Ureter (tissue), 1 donor: ENCODE data around the gene ENOX1. TPM values are rescaled to one million over a fixed set of nuclear protein-coding genes. Genes with fewer than 3 reads are reported as not detected.
A peak's percentile ranks its signal among the peaks of the same experiment; 100 is the strongest.

Experiments
- DNase-seq: peaks from one replicate; pipeline ENCODE4 v3.0.0-alpha.2; 2020; ENCODE audit warnings: low spot score
- total RNA-seq: library from RNA; stranded (reverse); gene quantifications from one replicate; pipeline ENCODE4 v1.2.4, GENCODE V29; 2023
- donor health status: DM: yes; HTN: yes; CAD: no.

ENOX1 gene
- total RNA-seq, 1 donor from 2014 or later, result 7.1 TPM

GRCh38 chr13:43546251-43546650, 240.5 kb downstream of the ENOX1 start:
- DNase-seq, result no peak

GRCh38 chr13:43545317-43545874, 241.4 kb downstream of the ENOX1 start:
- no peak for DNase-seq

DNA sequence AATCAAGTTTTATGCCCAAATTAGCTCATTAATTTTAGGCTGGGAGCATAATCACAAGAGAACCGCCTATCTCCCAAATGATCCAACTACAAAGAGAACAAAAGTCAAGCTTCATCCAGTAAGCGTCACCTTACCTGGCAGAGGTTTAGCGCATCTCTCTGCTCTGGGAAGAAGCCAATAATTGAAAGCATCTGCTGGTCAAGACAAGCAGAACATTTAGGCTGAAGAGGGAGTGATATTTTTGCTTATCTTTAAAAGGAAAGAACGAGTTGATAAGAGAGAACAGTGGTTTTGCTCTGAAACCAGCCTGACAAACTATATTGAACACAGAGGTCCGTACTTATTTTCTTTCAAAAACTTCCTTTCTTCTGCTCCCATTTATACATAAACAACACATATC, 242.1 kb downstream of the ENOX1 start:
- DNase-seq, result no peak

GRCh38 chr13:43544011-43544410, 242.8 kb downstream of the ENOX1 start:
- DNase-seq, result no peak

DNA sequence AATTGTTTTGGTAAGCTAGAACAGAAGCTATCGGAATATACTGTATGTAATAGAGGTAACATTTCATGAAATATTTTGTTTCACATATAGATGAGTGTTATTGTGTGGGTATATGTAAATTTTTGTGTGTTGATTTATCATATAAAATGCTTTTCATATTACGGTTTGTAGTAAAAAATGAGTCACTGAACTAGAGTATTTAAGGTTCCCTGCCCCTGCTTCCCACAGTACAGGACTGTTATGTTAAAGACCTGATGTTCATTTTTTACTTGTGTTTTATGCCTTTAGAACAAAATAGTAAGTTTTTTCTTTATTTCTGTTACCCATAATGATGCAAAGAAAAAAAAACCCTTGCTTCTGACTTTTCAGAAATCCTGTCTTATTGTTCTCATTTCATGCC, 243.4 kb downstream of the ENOX1 start:
- DNase-seq, result no peak

DNA sequence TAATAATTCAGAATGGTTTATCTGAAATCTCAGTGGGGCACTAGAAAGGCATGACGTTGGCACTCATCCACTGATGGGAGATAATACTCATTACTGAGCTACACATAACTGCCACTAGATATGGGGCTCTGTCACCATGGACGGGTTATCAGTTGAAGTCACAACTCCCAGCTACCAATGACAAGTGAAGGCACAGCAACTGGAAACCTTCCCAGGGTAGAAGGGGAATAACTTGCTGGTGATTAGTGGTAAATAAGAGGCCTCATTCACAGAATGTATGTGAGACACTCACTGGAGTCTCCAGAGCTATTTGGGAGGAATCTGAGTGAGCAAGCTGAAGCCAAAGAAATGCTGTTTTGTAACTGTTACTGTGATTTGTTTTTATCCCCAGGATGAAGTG, 249.6 kb downstream of the ENOX1 start:
- DNase-seq, result no peak

GRCh38 chr13:43529796-43530195, 257.0 kb downstream of the ENOX1 start:
- no peak for DNase-seq

DNA sequence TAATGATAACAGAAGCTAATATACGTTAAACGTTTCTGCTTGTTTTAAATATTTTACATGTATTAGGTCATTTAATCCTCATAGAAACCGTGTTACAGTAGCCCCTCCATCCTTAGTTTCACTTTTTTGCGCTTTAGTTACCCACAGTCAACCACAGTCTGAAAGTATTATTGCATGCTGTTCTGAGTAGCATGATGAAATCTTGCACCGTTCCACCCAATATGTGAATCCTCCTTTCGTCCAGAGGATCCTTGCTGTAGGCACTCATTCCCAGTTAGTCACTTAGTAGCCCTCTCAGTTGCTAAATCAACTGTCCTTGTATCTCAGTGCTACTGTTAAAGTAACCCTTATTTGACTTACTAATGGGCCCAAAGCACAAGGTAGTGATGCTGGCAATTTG, 257.8 kb downstream of the ENOX1 start:
- DNase-seq, result no peak

DNA sequence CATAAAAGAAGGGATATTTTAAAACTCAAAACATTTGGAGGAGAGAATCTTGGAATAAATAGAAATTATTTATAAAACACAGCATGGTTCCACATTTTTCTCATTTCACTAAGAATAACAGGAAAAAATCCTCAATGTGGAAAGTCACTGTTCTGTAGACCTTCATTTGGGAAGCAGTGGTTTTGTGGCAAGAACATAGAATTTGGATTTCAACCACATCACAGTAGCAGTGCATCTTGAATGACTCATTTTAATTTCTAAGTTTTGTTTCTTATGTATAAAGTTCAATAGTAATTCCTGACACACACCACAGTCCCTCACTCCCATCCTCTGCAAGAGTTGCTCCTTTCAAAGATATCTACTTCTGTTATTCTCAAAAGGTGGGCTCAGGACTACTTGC, 264.0 kb downstream of the ENOX1 start:
- no peak for DNase-seq

- DNase-seq, result no peak
These were observed 266.4 kb downstream of the ENOX1 start for GRCh38 chr13:43520351-43520750.

DNA sequence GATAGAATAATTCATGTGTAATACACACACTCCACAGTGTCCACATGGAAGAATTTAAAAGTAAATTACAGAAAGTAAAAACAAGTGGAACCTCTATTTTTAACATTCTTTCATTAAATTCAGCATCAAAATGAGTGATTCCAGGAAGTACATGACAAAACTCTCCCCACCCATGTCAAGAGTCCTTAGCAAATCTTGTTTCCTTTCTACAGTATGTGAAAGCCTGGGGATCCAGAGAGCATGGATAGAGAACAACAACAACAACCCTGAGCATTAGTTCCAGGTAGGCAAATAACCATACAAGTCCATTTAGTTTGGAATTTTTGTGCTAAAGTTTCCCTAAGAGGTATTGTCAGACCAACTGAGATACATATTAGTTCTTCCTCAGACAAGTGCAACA, 267.9 kb downstream of the ENOX1 start:
- no peak for DNase-seq

DNA sequence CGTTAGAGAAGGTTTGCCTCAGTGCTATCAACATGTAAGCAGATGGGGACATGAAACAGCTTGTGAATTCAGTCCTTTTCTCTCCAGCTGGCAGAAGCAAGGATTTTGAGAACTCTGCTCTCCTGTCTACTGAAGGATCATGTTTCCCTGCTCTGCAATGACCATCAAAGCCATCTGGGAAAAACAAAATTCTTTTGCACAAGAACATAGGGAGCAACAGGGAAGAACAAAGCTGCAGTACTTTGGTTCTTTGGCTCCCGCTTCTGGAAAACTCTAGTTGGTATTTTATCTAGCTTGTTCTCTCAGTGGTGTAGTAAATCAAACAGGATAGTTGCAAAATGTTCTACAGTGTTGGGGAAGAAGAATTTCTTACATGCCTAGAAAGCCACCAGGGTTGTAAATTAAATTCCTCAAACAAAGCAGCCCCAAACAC, 270.4 kb downstream of the ENOX1 start:
- peak; percentile 51 for DNase-seq

DNA sequence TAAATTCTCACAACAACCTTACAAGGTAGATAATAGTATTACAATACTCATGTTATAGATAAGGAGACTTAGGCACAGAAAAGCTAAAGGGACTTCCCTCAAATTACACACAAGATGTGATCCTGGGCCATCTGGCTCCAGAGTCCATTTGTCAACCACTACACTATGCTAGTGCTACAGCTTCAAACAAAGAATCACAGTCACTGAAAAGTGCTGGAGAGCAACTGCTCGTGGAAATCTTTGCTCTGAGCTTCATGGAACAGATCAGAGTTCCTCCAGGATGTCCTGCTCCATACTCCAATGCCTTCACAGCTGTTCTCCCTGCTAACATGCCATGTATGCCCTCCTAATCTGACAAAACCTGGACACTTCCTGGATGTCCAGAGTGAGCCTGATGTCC, 271.2 kb downstream of the ENOX1 start:
- no peak for DNase-seq

DNA sequence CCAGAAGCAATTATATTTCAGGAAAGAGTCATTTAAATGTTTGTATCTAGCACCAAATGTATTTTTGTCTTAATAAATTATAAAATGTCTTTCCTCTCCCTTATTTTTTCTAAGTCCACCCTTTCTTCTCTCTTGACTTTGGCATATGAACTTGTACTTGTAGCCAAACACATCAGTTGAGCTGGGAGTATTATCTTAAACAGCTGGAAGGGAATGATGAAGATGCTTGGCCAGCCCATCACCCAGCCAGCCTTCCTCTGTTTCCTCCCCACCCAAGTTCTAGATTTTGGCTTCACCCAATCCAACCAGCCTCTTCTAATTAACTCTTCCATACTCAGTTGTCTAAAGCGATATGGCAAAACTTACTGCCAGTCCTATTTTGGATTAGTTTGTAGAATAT, 272.5 kb downstream of the ENOX1 start:
- DNase-seq, result no peak

DNA sequence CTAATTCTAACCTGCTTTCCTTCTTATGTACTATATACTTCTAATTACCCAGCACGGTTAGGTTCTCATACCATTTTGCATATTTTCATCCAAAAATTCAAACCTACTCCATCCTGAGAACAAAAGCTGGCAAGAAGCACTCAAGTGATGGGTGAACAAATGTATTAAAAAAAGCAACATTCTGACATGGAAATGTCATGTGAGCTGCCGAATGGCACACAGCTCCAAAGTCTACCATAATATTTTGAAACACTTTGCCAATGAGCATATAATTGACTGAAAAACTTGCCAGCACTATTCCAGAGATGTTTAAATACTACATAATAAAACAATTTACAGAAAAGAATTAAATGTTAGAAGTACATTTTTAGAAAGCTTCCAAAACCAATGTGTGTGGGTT, 274.6 kb downstream of the ENOX1 start:
- no peak for DNase-seq

DNA sequence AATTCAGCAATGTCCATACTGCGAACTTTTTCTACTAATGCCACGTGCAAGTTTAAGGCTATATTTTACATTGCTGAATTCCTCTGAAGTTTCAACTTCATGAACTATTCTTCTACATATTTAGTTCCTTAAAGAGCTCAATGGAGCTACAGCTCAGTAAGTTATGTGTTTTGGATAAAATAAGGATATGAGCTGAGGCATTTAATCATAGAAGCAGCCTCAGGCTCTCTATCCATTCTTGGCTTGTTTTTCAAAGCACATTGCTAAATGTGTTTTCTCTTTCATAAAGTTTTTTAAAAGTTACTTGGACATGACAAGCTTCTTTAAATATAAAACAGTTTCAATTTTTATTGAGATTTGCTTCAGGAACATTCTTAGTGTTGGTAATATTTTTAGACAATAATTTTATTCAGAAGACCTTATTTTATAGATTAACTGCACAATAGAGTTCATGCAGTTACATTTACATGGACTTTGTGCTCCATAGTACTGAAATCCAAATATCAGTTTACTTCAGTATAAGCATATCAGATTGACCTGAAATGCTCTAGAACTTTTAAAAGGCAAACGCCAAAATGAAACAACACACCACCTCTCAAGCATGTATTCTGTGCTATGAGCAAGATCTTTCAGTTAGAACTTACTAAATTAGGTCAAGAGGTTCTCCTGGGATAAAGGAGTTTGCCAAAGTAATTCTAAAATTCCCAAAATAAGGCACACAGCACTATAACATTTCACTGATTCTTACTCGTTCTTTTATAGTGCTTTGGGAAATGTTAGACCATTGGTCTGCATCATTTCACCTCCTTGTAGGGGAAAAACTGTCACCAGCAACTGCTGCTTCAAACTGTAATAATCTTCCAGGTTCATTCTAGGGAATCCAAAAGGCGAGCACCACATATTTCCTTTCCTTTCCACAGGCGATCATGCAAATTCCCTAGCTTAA, 275.5 kb downstream of the ENOX1 start:
- no peak for DNase-seq

GRCh38 chr13:43495732-43496131, 291.0 kb downstream of the ENOX1 start:
- no peak for DNase-seq

DNA sequence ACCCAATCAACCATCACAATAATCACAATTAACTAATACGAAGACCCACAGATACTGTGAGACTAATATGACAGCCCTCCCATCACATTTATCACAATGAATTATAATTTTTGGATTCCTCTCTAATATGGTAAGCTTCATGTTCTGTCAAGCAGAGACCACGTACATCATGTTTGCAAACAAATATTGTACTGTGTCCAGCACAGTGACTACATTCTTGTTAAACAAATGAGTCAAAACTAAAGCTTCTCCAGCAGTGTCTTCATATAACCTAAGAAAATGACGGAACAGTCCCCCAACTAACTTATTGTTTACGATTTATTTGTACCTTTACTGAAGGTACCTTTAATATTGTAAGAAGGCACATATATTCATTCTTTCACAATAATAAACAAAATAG, 292.6 kb downstream of the ENOX1 start:
- DNase-seq, result no peak

DNA sequence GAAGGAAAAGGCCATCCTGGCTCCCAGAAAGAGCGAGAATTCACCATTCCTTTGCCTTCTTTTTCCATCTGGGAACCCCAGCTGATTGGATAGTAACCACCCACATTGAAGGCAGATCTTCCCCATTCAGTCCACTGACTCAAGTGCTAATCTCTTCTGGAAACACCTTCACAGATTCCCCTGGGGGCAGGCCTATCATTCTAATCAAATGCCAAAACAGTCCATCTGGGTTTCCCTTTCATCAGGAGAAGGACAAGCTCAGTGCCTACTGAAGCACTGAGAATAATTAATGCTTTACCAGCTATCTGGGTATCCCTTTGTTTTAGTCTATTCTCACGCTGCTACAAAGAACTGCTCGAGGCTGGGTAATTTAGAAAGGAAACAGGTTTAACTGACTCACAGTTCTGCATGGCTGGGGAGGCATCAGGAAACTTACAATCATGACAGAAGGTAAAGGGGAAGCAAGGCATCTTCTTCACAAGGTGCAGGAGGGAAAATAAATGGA, 293.2 kb downstream of the ENOX1 start:
- DNase-seq, result no peak

DNA sequence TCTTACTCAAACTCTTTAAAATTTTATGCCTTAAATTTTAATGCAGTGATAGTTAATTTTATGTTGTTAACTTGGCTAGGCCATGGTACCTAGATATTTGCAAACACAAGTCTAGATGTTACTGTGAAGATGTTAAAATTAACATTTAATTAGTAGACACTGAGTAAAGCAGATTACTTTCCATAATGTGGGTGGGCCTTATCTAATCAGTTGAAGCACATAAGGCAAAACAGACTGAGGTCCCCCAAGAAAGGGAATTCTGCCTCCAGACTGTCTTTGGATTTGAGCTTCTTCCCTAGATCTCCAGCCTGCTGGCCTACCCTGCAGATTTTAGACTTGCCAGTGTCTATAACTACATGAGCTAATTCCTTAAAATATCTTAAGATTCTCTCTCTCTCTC, 294.0 kb downstream of the ENOX1 start:
- no peak for DNase-seq

DNA sequence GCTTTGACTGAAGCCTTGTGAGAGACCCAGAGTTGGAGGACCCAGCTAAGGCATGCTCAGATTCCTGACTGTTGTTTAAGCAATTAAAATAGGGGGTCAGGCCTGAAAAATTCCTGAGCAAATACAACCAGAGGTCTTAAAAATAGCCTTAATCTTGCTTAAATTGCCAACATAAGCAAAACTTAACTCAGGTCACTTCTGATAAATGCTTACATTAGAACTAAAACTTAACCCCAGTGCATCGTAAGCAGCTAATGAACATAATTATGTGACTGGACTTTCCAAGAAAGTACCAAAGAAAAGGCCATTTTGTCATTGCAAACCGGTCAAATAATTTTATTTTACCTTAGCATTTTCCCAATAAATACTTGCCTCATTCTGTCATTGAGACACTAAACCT, 294.5 kb downstream of the ENOX1 start:
- DNase-seq, result no peak

GRCh38 chr13:43489233-43489632, 297.5 kb downstream of the ENOX1 start:
- DNase-seq, result no peak

DNA sequence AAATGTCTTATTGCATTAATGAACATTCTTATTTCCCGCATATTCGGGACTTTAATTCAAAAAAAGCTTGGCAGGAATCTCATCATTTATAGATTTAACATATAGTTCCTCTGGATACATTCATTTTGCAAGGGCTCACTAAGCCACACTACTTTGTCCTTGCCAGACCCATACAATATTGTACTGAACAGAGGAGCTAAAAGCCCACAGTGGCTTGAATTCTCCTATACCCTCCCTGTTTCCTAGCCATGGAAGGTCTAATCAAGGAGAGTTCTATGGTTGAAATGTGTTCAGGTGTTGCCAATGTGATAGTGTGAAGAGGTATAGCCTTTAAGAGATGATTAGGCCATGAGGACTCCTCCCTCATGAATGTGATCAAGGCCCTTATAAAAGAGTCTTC, 298.9 kb downstream of the ENOX1 start:
- no peak for DNase-seq
